Suprapubic skin (tissue), 3 donors: ENCODE results near the gene TULP4.

Experiments
- CTCF ChIP-seq, 2 donors: fragments of 200-600 bp in 1 of 2; fragments of 450-650 bp in 1 of 2; sonication (generic) in 1 of 2; IDR thresholded peaks; one replicate each; pipeline ENCODE4 v1.5.1; 2016 to 2019; ENCODE audit warnings: antibody characterized with exemption in 2 of 2, mild to moderate bottlenecking in 1 of 2, moderate library complexity in 1 of 2
- EP300 ChIP-seq: sonication (generic); formaldehyde crosslinking; IDR thresholded peaks from one replicate; pipeline ENCODE4 v1.6.1; 2017; ENCODE audit warnings: antibody characterized with exemption
- POLR2A ChIP-seq, 2 donors: fragments of 450-650 bp; IDR thresholded peaks; one replicate each; pipeline ENCODE4 v1.6.1; 2017; ENCODE audit warnings: antibody characterized with exemption in 2 of 2, mild to moderate bottlenecking in 2 of 2, moderate library complexity in 2 of 2

DNA sequence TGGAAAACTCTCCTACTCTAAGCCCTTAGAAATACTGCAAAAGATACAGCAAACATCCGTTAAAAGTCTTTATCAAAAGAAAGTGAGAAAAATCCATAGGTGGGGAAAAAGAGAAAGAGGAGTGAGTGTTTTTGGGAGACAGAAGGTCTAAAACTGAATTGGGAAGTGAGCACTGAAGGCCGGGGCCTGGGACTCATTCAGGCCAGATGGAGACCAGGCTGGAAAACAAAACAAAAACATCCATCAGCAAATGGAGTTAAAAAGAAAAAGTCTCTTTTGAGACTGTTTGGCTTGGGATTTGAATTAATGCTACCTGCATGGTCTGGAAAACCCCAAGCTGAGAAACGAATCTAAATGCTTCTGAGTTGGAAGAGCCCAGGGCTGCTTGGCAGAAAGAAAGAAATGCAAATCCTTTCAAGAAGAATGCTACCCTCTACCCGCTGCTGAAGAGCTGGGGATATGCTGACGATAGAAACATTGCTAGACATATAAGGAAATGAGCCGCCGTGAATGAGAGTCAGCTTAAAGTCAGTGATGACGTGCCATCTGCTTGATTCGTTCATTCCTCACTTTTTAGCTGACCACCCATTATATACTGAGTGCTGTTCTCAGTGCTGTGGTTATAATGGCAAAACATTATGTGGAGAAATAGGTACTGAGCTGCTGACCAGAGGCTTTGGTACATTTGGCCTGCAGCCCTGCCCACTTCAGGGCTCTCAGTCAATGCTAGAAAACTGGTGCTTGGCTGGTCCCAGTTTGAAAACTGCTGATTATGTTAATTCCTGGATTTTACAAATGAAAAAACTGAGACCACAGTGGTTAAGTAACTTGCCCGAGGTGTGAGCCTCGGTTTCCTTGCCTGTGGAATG, 28.0 kb upstream of the TULP4 start:
- TF ChIP-seq CTCF (IDR thresholded peaks at IDR 0.05) (no peak), POLR2A (IDR thresholded peaks at IDR 0.05) (no peak), EP300 (no peak)
